ENCODE results near the gene WFDC13. TPM values are rescaled to one million over a fixed set of nuclear protein-coding genes. Genes with fewer than 3 reads are reported as not detected.

Gene WFDC13, protein sequence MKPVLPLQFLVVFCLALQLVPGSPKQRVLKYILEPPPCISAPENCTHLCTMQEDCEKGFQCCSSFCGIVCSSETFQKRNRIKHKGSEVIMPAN
- not detected in 5 replicates for total RNA-seq (2022; extraction: Qiagen RNA extraction; ENCODE audit: low read depth)

DNA sequence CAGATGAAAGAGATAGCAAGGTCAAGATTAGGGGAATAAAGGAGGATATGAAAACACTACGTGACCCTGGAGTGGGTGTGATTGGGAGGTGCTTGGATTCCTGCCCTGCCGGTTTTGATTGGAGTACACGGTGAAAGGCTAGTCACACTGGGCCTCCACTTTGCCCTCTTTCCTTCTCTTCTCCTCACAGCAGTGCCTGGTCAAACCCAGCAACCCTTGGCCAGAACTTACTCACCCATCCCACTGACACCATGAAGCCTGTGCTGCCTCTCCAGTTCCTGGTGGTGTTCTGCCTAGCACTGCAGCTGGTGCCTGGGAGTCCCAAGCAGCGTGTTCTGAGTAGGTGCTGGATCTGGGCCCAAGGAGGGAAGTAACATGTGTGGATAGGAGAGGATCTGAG, at the start of gene WFDC13:
Gene WFDC13, plus strand, starts transcription at position 166 of the 400 bp plus-strand sequence. Its CDS starts 86 bp downstream, at position 252.

DNA sequence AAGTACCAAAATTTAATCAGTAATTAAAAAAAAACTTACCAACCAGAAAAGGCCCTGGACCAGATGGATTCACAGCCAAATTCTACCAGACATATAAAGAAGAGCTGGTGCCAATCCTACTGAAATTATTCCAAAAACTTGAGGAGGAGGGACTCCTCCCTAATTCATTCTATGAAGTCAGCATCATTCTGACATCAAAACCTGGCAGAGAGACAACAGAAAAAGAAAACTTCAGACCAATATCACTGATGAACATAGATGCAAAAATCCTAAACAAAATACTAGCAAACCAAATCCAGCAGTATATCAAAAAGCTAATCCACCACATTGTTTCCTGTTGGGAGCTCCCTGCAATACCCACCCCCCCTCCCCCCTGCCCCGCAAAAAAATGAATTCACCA, 31.7 kb upstream of the WFDC13 start, which contains the start of gene WFDC11:
Gene WFDC11, minus strand, starts transcription at position 101 of the 400 bp plus-strand sequence. CDS start 19,639 bp downstream, outside the sequence.

DNA sequence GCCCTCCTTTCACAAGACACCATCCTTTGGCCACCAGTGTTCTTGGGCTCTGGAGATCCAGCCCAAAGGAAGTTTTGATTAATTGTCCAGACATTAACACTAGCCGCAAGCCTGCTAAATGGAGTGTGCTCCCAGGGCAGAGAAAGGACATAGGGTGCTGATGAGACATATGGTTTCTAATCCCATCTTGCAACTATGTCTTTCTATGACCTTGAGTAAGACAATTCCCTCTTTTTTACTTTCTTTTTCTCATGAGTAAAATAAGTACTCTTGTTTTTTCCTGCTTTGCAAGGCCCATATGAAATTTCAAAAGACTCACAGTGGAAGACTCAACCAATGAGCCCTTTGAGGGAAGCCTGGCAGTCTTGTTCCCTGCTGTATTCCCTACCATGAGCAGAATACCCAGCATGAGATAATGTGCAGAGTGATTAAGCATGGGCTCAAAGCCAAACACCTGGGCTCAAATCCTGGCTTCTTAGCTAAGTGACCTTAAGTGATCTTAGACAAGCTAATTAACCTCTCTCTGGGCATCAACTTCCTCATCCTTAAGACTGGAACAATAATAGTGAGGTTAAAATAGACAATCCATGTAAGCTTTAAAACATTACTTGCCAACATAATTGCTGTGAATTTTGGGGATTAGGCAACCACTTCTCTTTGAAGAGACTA, 3.3 kb downstream of the WFDC13 start, which contains the start of gene WFDC10B:
Gene WFDC10B, minus strand, starts transcription at position 51 of the 669 bp plus-strand sequence. CDS start 19,027 bp downstream, outside the sequence.

DNA sequence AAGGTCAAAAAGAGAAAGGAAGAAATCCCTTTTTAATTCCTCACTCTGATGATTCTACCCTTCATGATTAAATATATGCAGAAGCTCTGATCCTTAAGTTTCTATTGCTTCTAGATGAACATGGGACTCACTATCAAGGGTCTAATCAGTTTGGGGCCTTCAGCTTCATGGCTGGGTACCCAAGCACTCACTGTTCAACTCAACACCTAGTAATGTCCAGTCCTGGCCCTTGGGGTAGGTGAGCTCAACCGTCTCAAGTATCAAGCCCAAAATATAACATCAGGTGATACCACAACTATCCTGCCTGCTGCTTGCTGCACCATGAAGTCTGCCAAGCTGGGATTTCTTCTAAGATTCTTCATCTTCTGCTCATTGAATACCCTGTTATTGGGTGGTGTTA, 20.2 kb downstream of the WFDC13 start, which contains the start of gene SPINT4:
Gene SPINT4, plus strand, starts transcription at position 301 of the 400 bp plus-strand sequence. Its CDS starts 21 bp downstream, at position 322.

Other genes starting within 250 kb of the WFDC13 start
- not detected in 5 replicates for gene WFDC2, start 232.3 kb upstream of the WFDC13 start, total RNA-seq (2022; extraction: Qiagen RNA extraction; ENCODE audit: low read depth)
- not detected in 5 replicates for gene SPINT3, start 186.4 kb upstream of the WFDC13 start, total RNA-seq (2022; extraction: Qiagen RNA extraction; ENCODE audit: low read depth)
- not detected in 5 replicates for gene WFDC6, start 162.6 kb upstream of the WFDC13 start, total RNA-seq (2022; extraction: Qiagen RNA extraction; ENCODE audit: low read depth)
- gene EPPIN, start 154.6 kb upstream of the WFDC13 start, total RNA-seq (2022; extraction: Qiagen RNA extraction; ENCODE audit: low read depth): not detected in 5 replicates
- gene WFDC8, start 122.8 kb upstream of the WFDC13 start, total RNA-seq (2022; extraction: Qiagen RNA extraction; ENCODE audit: low read depth): not detected in 5 replicates
- not detected in 5 replicates for gene WFDC10A, start 72.3 kb upstream of the WFDC13 start, total RNA-seq (2022; extraction: Qiagen RNA extraction; ENCODE audit: low read depth)
- gene WFDC9, start 70.8 kb upstream of the WFDC13 start, total RNA-seq (2022; extraction: Qiagen RNA extraction; ENCODE audit: low read depth): not detected in 5 replicates
- gene WFDC11, start 31.8 kb upstream of the WFDC13 start, total RNA-seq (2022; extraction: Qiagen RNA extraction; ENCODE audit: low read depth): not detected in 5 replicates
- not detected in 5 replicates for gene WFDC10B, start 3.0 kb downstream of the WFDC13 start, total RNA-seq (2022; extraction: Qiagen RNA extraction; ENCODE audit: low read depth)
- not detected in 5 replicates for gene SPINT4, start 20.3 kb downstream of the WFDC13 start, total RNA-seq (2022; extraction: Qiagen RNA extraction; ENCODE audit: low read depth)
- gene WFDC3, start 89.8 kb downstream of the WFDC13 start, total RNA-seq (2022; extraction: Qiagen RNA extraction; ENCODE audit: low read depth): not detected in 5 replicates
- gene DNTTIP1, start 89.9 kb downstream of the WFDC13 start, total RNA-seq (2022; extraction: Qiagen RNA extraction; ENCODE audit: low read depth): 33.0 to 35.3 TPM (median 35.0 TPM) in 5 replicates
- gene UBE2C, start 110.6 kb downstream of the WFDC13 start, total RNA-seq (2022; extraction: Qiagen RNA extraction; ENCODE audit: low read depth): 213 to 281 TPM (median 233 TPM) in 5 replicates
- not detected in 5 replicates for gene TNNC2, start 125.3 kb downstream of the WFDC13 start, total RNA-seq (2022; extraction: Qiagen RNA extraction; ENCODE audit: low read depth)
- 6.9 to 12.6 TPM (median 11.5 TPM) in 5 replicates for gene SNX21, start 131.8 kb downstream of the WFDC13 start, total RNA-seq (2022; extraction: Qiagen RNA extraction; ENCODE audit: low read depth)
- 11.6 to 22.7 TPM (median 19.3 TPM) in 5 replicates for gene ACOT8, start 155.4 kb downstream of the WFDC13 start, total RNA-seq (2022; extraction: Qiagen RNA extraction; ENCODE audit: low read depth)
- 1.4 to 1.9 TPM (median 1.7 TPM) in 5 replicates for gene ZSWIM3, start 155.6 kb downstream of the WFDC13 start, total RNA-seq (2022; extraction: Qiagen RNA extraction; ENCODE audit: low read depth)
- gene ZSWIM1, start 179.2 kb downstream of the WFDC13 start, total RNA-seq (2022; extraction: Qiagen RNA extraction; ENCODE audit: low read depth): 4.5 to 6.4 TPM (median 5.2 TPM) in 5 replicates
- 0.39 to 0.89 TPM (median 0.85 TPM) in 4 of 5 replicates, not detected in the other for gene SPATA25, start 185.6 kb downstream of the WFDC13 start, total RNA-seq (2022; extraction: Qiagen RNA extraction; ENCODE audit: low read depth)
- gene NEURL2, start 189.2 kb downstream of the WFDC13 start, total RNA-seq (2022; extraction: Qiagen RNA extraction; ENCODE audit: low read depth): 0.79 to 1.5 TPM (median 0.94 TPM) in 5 replicates
- gene CTSA, start 189.3 kb downstream of the WFDC13 start, total RNA-seq (2022; extraction: Qiagen RNA extraction; ENCODE audit: low read depth): 80.5 to 129 TPM (median 114 TPM) in 5 replicates
- 1.3 to 2.2 TPM (median 1.5 TPM) in 5 replicates for gene PLTP, start 210.1 kb downstream of the WFDC13 start, total RNA-seq (2022; extraction: Qiagen RNA extraction; ENCODE audit: low read depth)
- gene PCIF1, start 232.6 kb downstream of the WFDC13 start, total RNA-seq (2022; extraction: Qiagen RNA extraction; ENCODE audit: low read depth): 19.8 to 36.7 TPM (median 33.6 TPM) in 5 replicates